ENCODE measurements around the gene ADCY10.
A peak's percentile ranks its signal among the peaks of the same experiment; 100 is the strongest.
"Not testable (repeated sequence)": the region's sequence is repeated elsewhere in the genome, so short reads cannot be mapped to it uniquely, and the experiment has no call there.

Gene ADCY10

GRCh38 chr1:167860231-167860923 is 53.6 kb downstream of the ADCY10 start:
- DNase-seq (ENCODE audit: low spot score) = peak; percentile 7

- DNase-seq (ENCODE audit: low spot score) = no peak
Measured at GRCh38 chr1:167856711-167857418, 57.1 kb downstream of the ADCY10 start.

DNA sequence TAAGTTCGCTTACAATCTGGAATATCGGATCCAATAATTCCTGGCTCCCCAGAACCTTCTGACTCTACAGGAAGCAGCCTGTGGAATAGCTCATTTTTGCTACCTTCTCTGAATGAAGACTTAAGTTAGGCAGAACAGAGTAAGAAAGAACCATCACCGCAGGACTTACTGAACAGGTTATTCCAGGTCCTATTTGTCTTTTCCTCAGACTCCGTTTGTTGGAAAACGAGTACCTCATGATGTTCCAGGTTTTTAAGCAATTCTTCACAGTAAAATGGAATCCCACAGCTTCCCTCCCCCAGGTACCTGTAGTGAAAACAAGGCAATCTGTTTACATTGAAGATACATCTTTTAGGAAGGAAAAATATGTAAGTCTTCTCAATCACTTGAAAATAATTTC is 59.8 kb downstream of the ADCY10 start:
- DNase-seq (ENCODE audit: low spot score) = no peak

GRCh38 chr1:167849666-167850065 is 64.3 kb downstream of the ADCY10 start:
- no peak for DNase-seq (ENCODE audit: low spot score)

DNA sequence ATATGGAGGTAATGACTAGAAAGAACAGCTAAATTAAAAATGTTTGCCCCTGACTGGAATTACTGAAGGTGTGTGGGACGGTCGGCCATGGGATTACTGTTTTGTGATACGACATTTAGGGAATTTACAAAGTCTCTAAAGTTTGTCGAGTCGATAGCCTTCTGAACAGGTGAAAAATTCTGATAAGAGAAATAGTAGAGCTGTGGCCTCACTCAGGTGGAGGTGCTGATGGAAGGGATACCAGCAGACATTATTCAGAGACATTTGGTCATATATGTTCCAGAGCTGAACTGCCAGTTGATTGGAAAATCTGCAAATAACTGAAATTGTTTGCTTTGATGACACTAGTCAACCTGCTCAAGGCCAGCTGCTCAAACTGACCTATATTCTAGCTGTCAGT is 71.1 kb downstream of the ADCY10 start:
- no peak for DNase-seq (ENCODE audit: low spot score)

DNA sequence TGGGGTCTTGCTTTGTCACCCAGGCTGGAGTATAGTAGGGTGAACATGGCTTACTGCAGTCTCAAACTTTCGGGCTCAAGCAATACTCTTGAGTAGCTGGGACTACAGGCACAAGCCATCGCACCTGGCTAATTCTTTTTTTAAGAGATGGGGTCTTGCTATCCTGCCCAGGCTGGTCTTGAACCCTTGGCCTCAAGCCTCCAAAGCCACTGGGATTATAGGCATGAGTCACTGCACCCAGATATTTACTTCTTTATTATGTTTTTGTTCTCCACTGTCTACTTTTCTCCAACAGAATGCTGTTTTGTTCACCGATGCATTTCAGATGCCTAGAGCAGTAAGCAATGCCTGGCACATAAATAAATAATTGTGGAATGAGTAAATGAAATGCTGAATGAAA is 72.4 kb downstream of the ADCY10 start:
- DNase-seq (ENCODE audit: low spot score) = no peak

DNA sequence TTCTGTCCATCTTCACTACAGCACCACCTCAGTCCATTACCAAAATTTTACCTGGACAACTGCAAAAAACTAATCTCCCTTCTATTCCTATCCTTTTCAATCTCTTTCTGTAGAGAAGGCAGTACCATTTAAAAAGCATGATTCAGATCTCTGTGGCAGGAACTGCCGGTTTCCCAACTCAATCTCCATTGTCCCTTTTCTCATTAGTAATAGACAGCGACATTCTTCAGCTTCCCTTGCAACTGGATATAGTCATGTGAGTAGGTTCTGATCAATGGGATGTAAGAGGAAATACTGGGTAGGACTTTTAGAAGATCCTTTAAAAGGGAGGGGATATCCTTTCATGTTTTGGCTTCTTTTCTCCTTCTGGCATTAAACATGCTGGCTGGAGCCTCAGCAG is 74.9 kb downstream of the ADCY10 start:
- no peak for DNase-seq (ENCODE audit: low spot score)

- no peak for DNase-seq (ENCODE audit: low spot score)
Measured at GRCh38 chr1:167837326-167837725, 76.6 kb downstream of the ADCY10 start.

DNA sequence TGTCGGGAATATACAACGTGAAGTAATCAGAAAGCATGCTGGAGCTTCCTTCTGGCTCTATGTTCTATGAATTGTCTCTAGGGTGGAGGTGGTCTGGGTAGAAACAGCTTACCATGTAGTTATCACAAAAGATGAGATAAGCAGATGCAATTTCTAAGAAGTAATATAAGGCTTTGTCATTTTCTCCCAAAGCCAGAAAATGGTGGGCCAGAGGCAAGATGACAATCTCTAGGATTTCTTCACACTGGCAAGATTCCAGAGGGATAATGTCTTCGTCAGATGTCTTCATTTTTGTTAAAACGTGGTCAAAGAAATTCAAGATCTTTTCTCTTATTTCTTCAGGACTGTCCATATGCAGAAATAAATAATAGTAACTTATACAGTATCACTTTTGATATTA is 77.7 kb downstream of the ADCY10 start:
- DNase-seq (ENCODE audit: low spot score) = no peak

GRCh38 chr1:167833904-167834303 is 80.0 kb downstream of the ADCY10 start:
- no peak for DNase-seq (ENCODE audit: low spot score)

DNA sequence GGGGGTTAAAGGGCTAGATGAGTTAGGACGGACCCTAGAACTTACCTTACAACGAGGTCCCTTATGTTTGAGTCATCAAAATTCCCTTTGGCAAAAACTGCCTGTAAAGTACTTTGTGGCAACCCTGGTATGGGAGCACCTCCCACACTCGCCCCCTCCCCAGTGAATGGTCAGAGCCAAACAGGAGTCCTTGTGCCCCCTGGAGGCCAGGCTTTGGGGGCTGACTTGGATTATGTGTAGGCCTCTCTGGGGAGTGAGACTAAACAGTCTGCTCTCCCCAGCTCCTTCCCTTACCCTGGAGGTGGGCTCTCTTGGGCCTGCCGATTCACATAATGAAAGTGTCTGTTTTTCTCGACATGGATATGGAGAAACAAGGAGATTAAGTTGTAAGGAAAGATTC is 81.2 kb downstream of the ADCY10 start:
- no peak for DNase-seq (ENCODE audit: low spot score)

GRCh38 chr1:167830668-167831067 is 83.3 kb downstream of the ADCY10 start:
- DNase-seq (ENCODE audit: low spot score) = not testable (repeated sequence)

- no peak for DNase-seq (ENCODE audit: low spot score)
Measured at GRCh38 chr1:167829868-167830267, 84.1 kb downstream of the ADCY10 start.

DNA sequence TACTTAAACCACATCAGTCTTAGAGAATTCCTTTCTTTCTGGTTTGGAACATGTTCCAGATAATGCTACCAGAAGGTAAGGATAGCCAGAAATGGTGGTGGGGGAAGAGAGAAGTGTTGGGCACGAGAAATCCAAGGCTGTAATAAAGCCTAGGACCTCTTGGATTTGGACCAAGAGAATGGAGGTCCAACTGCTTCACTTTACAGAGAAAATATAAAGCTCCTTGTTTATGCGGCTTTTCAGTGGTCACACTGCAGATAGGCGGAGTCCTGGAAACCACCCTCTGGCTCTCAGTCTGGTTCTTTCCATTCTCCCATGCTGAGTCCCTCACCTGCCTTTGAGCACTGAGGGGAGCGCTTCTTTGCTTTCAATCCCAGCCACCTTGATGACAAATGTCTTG is 87.8 kb downstream of the ADCY10 start:
- DNase-seq (ENCODE audit: low spot score) = no peak

- DNase-seq (ENCODE audit: low spot score) = no peak
Measured at GRCh38 chr1:167825419-167826079, 88.4 kb downstream of the ADCY10 start.

- DNase-seq (ENCODE audit: low spot score) = no peak
Measured at GRCh38 chr1:167824163-167824794, 89.7 kb downstream of the ADCY10 start.

DNA sequence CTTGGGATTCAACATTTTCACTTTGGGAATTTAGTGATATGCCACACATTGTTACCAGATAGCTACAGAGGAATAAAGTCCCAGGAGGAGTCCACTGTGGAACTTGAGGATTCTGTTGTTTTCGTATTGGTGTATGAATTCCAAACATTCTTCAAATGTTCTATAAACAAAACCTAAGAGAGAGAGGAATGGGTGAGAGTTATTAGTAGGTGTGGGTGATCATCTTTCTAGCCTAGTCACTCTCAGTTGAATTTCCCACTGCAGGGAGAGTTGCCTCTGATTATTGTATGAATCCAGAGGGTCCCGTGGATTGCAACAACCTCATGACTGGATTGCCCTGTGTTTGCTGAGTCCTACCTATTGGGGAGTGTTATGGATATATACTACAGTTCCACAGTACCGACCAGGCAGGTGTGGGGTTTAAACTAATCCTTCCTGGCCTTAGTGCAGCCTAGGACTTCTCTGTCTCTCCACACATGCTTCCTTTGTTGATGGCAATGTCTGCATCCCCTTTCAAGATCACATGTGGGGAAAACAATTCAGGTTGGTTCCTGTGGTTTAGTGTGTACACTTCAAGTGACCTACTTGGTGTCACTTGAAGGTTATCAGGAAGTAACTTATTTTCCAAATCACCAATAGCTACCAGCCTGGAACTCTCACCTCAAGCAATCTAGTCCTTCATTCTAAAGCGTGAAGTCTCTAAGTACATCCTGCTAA is 91.8 kb downstream of the ADCY10 start:
- DNase-seq (ENCODE audit: low spot score) = no peak

DNA sequence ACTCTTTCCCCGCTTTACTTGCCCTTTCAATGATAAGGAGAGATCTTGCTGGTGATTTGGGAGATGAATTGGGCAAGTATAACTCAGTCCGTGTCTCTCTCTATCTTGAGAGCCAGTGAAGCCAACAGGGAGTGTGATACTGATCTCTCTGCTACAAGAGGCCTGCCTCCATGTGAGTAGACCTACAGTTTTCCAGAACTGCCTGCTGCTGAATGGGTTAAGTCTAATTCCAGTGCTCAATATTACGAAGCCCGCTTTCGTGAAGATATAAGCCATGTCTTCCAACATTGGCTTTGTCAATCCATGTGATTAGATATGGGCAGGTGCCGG is 92.6 kb downstream of the ADCY10 start:
- DNase-seq (ENCODE audit: low spot score) = no peak

DNA sequence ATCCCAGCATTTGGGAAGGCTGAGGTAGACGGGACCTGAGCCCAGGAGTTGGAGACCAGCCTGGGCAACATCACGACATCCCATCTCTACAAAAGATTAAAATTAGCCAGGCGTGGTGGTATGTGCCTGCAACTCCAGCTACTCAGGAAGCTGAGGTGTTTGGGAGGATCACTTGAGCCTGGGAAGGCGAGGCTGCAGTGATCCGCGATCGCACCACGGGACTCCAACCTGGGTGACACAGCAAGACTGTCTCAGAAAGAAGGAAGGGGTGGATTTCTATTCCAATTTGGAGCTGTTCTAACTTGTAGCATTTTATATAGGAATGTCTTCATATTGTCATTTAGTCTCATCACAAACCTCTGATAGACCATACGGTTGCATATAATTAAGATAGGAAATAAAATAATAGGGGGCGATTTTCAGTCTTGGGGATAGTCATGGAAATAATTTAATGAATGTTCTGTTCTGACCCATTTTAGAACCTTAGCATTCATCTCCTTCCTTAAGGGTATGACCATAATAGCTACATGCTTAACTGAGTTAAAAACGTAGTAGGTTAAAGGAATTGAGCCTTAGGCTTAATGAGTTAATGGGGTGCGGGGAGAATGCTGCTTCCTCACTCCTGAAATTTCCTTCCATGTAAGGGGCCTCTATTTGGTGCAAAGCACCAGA is 93.1 kb downstream of the ADCY10 start:
- no peak for DNase-seq (ENCODE audit: low spot score)

DNA sequence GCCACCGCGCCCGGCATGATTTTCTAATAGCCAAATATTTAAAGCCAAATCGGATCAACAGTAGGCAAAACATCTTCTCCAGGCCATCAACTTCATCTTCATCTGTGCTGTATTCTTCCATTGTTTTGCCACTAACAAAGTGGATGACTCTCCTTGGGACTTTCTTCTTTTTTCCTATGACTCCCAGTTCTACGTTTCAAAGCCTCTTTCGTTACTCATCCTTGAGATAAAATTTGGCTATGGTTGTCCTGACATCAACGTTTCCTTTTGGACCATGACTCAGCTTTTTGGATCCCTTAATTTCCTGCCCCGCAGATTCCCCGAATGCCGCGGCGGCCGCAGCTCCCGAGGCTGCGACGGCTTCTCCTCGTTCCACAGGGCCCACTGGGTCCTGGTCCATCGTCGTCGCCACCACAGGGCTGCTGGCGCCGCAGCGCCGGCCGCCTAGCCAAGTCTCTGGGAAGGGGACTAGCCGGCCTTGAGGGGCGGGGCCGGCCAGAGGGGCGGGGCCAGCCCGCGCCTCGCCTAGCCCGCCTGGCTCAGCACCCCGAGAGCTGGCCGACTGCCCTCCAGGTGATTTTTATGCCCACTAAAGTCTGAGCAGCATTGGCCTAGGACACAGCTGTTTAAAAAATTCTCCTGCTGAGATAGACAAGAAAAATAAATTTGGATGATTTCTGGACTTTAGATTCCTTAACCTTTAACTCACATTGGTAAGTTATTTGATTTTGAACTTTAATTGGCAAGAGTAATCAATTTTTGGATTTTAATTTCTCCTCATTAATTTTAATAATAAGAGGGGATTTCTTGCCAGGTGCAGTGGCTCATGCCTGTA is 93.9 kb downstream of the ADCY10 start:
- DNase-seq (ENCODE audit: low spot score) = no peak

- DNase-seq (ENCODE audit: low spot score) = no peak
Measured at GRCh38 chr1:167815650-167816049, 98.3 kb downstream of the ADCY10 start.
